IMR-90 (cell line): ENCODE measurements around the gene GUCY1B1. TPM values are rescaled to one million over a fixed set of nuclear protein-coding genes. Genes with fewer than 3 reads are reported as not detected.

Experiments
- ATAC-seq: fragments of 200-7000 bp; cut with Tn5 transposase; 2 replicates; pipeline ENCODE4 v1.9.1; 2020; ENCODE audit warnings: low read depth, mild to moderate bottlenecking, moderate library complexity
- BruUV-seq: library from RNA; stranded (reverse); fragments of 400-500 nt; replicated peaks from 2 replicates; lab custom pipeline; 2021; lab: Mats Ljungman, UMichigan
- CTCF ChIA-PET: fragments of 300-600 bp; formaldehyde crosslinking; extraction: SDS; loops from one replicate; lab custom pipeline; 2021; ENCODE audit warnings: antibody characterized with exemption; lab: Yijun Ruan, JAX
- POLR2A ChIA-PET: fragments of 300-600 bp; sonication (Branson Sonifier 250); formaldehyde crosslinking; loops from one replicate; lab custom pipeline; 2022; ENCODE audit warnings: antibody characterized with exemption; ENCODE audit not compliant: unreplicated experiment; lab: Charles Lee
- DNase-seq: peaks from one replicate; pipeline ENCODE4 v3.0.0; 2013
- H2AFZ ChIP-seq: replicated peaks from 2 replicates; pipeline ENCODE3; 2013; ENCODE audit warnings: low read length, mild to moderate bottlenecking; ENCODE audit not compliant: poor library complexity
- H2AK5ac ChIP-seq: 2 replicates; pipeline ENCODE4 v1.6.1; 2013; ENCODE audit warnings: low read depth, low read length, inconsistent platforms
- H2AK9ac ChIP-seq: replicated peaks from 2 replicates; pipeline ENCODE3; 2013; ENCODE audit warnings: mild to moderate bottlenecking, low read depth, low read length, moderate library complexity; ENCODE audit not compliant: poor library complexity
- H2BK120ac ChIP-seq: 2 replicates; pipeline ENCODE4 v1.6.1; 2013; ENCODE audit warnings: low read depth, low read length, inconsistent platforms
- H2BK15ac ChIP-seq: 3 replicates; pipeline ENCODE4 v1.6.1; 2013; ENCODE audit warnings: low read depth, low read length, inconsistent platforms
- H2BK20ac ChIP-seq: 2 replicates; pipeline ENCODE4 v1.6.1; 2013; ENCODE audit warnings: low read depth, mild to moderate bottlenecking, inconsistent platforms, low read length, moderate library complexity
- H2BK5ac ChIP-seq: 2 replicates; pipeline ENCODE4 v1.6.1; 2013; ENCODE audit warnings: mild to moderate bottlenecking, low read depth, low read length, inconsistent platforms; ENCODE audit not compliant: poor library complexity, severe bottlenecking
- H3K14ac ChIP-seq: replicated peaks from 2 replicates; pipeline ENCODE4 v1.6.1; 2013; ENCODE audit warnings: low read depth, low read length, inconsistent platforms
- H3K18ac ChIP-seq: 2 replicates; pipeline ENCODE4 v1.6.1; 2013; ENCODE audit warnings: low read depth, low read length, control low read depth
- H3K23ac ChIP-seq: 2 replicates; pipeline ENCODE4 v1.6.1; 2013; ENCODE audit warnings: low read depth, low read length, inconsistent platforms
- H3K27ac ChIP-seq: 2 replicates; pipeline ENCODE4 v1.5.1; 2013; ENCODE audit warnings: mild to moderate bottlenecking, control low read depth, low read length; ENCODE audit not compliant: insufficient read depth
- H3K27me3 ChIP-seq: 2 replicates; pipeline ENCODE4 v1.6.1; 2013; ENCODE audit warnings: low read length; ENCODE audit not compliant: control insufficient read depth, insufficient read depth
- H3K36me3 ChIP-seq: 2 replicates; pipeline ENCODE4 v1.6.1; 2013; ENCODE audit warnings: low read length, mixed read lengths; ENCODE audit not compliant: control insufficient read depth, insufficient read depth
- H3K4ac ChIP-seq: 2 replicates; pipeline ENCODE4 v1.6.1; 2013; ENCODE audit warnings: low read depth, low read length, inconsistent platforms
- H3K4me1 ChIP-seq: 2 replicates; pipeline ENCODE4 v1.6.1; 2013; ENCODE audit warnings: low read length, mixed read lengths; ENCODE audit not compliant: control insufficient read depth, insufficient read depth
- H3K4me2 ChIP-seq: 2 replicates; pipeline ENCODE4 v1.6.1; 2013; ENCODE audit warnings: low read depth, mild to moderate bottlenecking, control low read depth, low read length, moderate library complexity
- H3K4me3 ChIP-seq: 2 replicates; pipeline ENCODE4 v1.5.1; 2013; ENCODE audit warnings: low read depth, mild to moderate bottlenecking, control low read depth, low read length, moderate library complexity; ENCODE audit not compliant: insufficient read depth
- H3K56ac ChIP-seq: 2 replicates; pipeline ENCODE4 v1.6.1; 2013; ENCODE audit warnings: low read length, inconsistent platforms; ENCODE audit not compliant: insufficient read depth; ENCODE audit errors: extremely low read depth
- H3K79me1 ChIP-seq, 2 experiments: 2 replicates each; pipeline ENCODE4 v1.6.1; 2013; ENCODE audit warnings: low read length in 2 of 2, inconsistent platforms in 1 of 2, low read depth in 1 of 2
- H3K9ac ChIP-seq: 2 replicates; pipeline ENCODE4 v1.6.1; 2013; ENCODE audit warnings: low read depth, low read length, control low read depth
- H3K9me1 ChIP-seq: 2 replicates; pipeline ENCODE4 v1.6.1; 2013; ENCODE audit warnings: low read length, inconsistent platforms; ENCODE audit not compliant: insufficient read depth
- H3K9me3 ChIP-seq: 2 replicates; pipeline ENCODE4 v1.6.1; 2013; ENCODE audit warnings: low read length; ENCODE audit not compliant: control insufficient read depth, insufficient read depth
- H4K20me1 ChIP-seq: 2 replicates; pipeline ENCODE4 v1.6.1; 2013; ENCODE audit warnings: low read length, inconsistent platforms; ENCODE audit not compliant: insufficient read depth
- H4K5ac ChIP-seq: 2 replicates; pipeline ENCODE4 v1.6.1; 2013; ENCODE audit warnings: mild to moderate bottlenecking, low read depth, low read length, control low read depth
- H4K8ac ChIP-seq, 2 experiments: 2 replicates each; pipeline ENCODE4 v1.6.1; 2013; ENCODE audit warnings: low read depth in 2 of 2, low read length in 2 of 2, control low read depth in 1 of 2, inconsistent platforms in 1 of 2
- H4K91ac ChIP-seq: 2 replicates; pipeline ENCODE4 v1.6.1; 2013; ENCODE audit warnings: low read depth, low read length, inconsistent platforms; ENCODE audit not compliant: insufficient read depth
- WGBS, 2 experiments: methylation state at CpG; one replicate each; pipeline versions ENCODE4 v1.1.5 to v1.1.7; 2013; ENCODE audit warnings: missing lambda C conversion rate in 2 of 2; ENCODE audit not compliant: insufficient read length in 1 of 2; ENCODE audit errors: extremely low coverage in 2 of 2; 5-methylcytosine and 5-hydroxymethylcytosine counted together
- dilution Hi-C: fragments of 300-500 bp; cut with HindIII; formaldehyde crosslinking; loops from one replicate; pipeline ENCODE4 v1.14.3; 2018; ENCODE audit warnings: low sequenced_read_pairs; ENCODE audit not compliant: unreplicated experiment
- in situ Hi-C: fragments of 300-500 bp; cut with MboI; formaldehyde crosslinking; loops from 3 replicates; pipeline ENCODE4 v1.14.3; 2019; ENCODE audit warnings: low sequenced_read_pairs, inconsistent platforms, mixed read lengths
- intact Hi-C: fragments of 100-400 bp; cut with micrococcal nuclease; formaldehyde crosslinking; loops from 2 replicates; pipeline ENCODE4 v1.10.0; 2022
- polyA plus RNA-seq, 3 experiments: library from polyadenylated mRNA; depleted of rRNA; stranded (reverse); fragments of >200 nt; gene quantifications; 2 replicates each; pipeline ENCODE4 v1.2.3, GENCODE V29; 2012; ENCODE audit warnings: low replicate concordance in 1 of 3
- total RNA-seq: library from RNA; depleted of rRNA; stranded (reverse); fragments of >200 nt; gene quantifications from 2 replicates; pipeline ENCODE4 v1.2.3, GENCODE V29; 2012
- TF ChIP-seq, protein P1 (sequence below): fragments of 150-350 bp; IDR thresholded peaks from 2 replicates; pipeline ENCODE4 v1.6.1; 2016; ENCODE audit warnings: low read depth, mild to moderate bottlenecking, low read length, moderate library complexity, borderline replicate concordance

The GUCY1B1 gene
- total and polyA plus RNA-seq, 2 of the 4 experiments (the other 2 are of a cell fraction) = 2.9 to 3.8 TPM

DNA sequence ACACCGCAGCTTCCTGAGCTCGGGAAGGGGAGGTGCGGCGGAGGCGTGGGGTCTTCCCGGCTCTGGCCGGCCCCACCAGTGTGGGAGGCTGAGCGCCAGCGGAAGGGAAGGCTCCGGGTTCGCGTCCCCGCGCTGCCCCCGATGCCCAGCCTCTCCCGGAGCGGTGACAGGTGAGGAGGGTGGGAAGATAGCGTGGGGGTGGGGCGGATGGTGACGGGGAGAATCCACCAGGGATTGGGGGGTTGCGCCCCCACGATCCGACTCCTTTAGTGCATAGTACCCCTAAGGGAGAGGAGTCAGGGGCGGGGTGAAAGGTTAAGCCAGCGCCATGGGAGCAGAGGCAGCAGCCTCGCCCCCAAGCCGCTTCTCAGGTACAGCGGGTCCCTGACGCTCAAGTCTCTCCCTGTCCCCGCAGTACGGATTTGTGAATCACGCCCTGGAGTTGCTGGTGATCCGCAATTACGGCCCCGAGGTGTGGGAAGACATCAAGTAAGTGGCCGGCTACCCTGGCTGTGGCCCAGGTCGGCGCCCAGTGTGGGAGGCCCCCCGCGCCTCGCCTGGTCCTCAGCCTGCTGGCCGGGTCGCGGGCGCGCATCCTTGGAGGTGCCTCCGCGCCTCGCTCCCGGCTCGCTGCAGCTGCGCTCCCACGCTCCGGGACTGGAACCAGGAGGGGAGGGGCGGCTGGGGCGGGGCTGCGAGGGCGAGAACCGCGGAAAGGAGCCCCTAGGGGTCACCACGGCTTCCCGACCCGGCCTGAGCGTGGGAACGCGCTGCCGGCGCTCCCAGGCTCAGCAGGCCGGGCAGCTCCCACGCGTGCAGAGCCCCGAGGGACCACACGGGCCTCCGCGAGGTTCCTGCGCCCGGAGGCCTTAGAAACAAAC lies 791 bp downstream of the GUCY1B1 start:
- dilution Hi-C loops = no loop called here
- BruUV-seq = no TSS peak
- Histone ChIP-seq H4K91ac (no peak overlapping the region), H3K79me1 (no peaks in the 10 kb centered on the region), H2AFZ (peak overlapping the region; percentile 96), H3K14ac (no peak overlapping the region), H4K20me1 (no peaks in the 10 kb centered on the region), H3K56ac (no peak overlapping the region), H4K8ac (no peak overlapping the region), H3K36me3 (no peaks in the 10 kb centered on the region; the same call in 1 of the 2 replicates), H2BK120ac (peak overlapping the region; percentile 18), H3K18ac (peak overlapping the region; percentile 16; the same call in 1 of the 2 replicates), H2BK20ac (no peak overlapping the region), H2BK5ac (no peak overlapping the region), H3K27me3 (no peaks in the 10 kb centered on the region), H3K9me1 (no peaks in the 10 kb centered on the region), H2BK15ac (no peak overlapping the region), H3K9me3 (no peaks in the 10 kb centered on the region), H3K4ac (peak overlapping the region; percentile 51; the same call in 1 of the 2 replicates), H4K5ac (no peak overlapping the region; the same call in 1 of the 2 replicates), H2AK5ac (no peak overlapping the region), H2AK9ac (peak overlapping the region; percentile 87), H3K4me2 (peak overlapping the region; percentile 76), H3K4me1 (peaks cover 5% of the 10 kb centered on the region; the same call in 1 of the 2 replicates), H3K27ac (peak overlapping the region; percentile 28; the same call in 1 of the 2 replicates), H3K4me3 (peak overlapping the region; percentile 67), H3K23ac (peak overlapping the region; percentile 37; the same call in 1 of the 2 replicates), H3K9ac (peak overlapping the region; percentile 32)
- 0% methylated on average over 2 of the region's 77 CpGs; no CpG with 5 or more reads in 1 of the 2 experiments for WGBS, 2 experiments
- ChIA-PET CTCF (interaction anchor here (1.2 kb wide), 1 partner anchor 13 kb away, joined by 3 read pairs; no protein-coding TSS in a partner anchor), POLR2A (interaction anchor here (0.6 kb wide), 1 partner anchor 937 kb away, joined by 6 read pairs; no protein-coding TSS in a partner anchor)
- TF ChIP-seq, protein P1, sequence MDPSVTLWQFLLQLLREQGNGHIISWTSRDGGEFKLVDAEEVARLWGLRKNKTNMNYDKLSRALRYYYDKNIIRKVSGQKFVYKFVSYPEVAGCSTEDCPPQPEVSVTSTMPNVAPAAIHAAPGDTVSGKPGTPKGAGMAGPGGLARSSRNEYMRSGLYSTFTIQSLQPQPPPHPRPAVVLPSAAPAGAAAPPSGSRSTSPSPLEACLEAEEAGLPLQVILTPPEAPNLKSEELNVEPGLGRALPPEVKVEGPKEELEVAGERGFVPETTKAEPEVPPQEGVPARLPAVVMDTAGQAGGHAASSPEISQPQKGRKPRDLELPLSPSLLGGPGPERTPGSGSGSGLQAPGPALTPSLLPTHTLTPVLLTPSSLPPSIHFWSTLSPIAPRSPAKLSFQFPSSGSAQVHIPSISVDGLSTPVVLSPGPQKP = no peak
- DNase-seq (peak; percentile 16), ATAC-seq (peak; percentile 45)
- in situ Hi-C loops = no loop called here
- intact Hi-C loops = loop anchor here (5.0 kb wide), 1 partner anchor 232 kb away; no protein-coding TSS in a partner anchor
